HG02642 (cell line): Measurements from ENCODE around the gene DMKN.

Source experiments
- ATAC-seq: cut with Tn5 transposase; IDR thresholded peaks from one replicate; pipeline ENCODE4 v1.9.1; 2021; ENCODE audit warnings: mild to moderate bottlenecking; ENCODE audit not compliant: unreplicated experiment, poor library complexity

The DMKN gene

GRCh38 chr19:35528218-35529038 is 15.0 kb upstream of the DMKN start, which contains the start of gene SBSN:
TSS of gene SBSN (minus strand) at chr19:35528311. CDS start at chr19:35528281, 30 bp downstream.
- no peak for ATAC-seq

DNA sequence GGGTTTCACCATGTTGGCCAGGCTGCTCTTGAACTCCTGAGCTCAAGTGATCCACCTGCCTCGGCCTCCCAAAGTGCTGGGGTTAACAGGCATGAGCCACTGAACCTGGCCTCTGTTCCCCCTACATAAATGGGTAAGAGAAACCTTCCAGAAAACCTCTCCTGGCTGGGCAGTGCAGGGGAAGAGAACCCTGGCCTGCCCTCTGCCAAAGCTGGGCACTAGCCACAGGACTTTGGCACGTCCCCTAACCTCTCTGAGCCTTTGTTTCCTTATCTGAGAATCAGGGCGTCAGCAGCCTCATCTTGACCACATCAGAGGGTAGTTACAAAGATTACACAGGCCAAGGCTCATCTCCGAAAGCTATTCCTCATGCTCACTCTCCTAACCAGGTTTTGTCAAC is 12.4 kb upstream of the DMKN start:
- ATAC-seq: no peak

- ATAC-seq: no peak
These were observed 10.9 kb upstream of the DMKN start for GRCh38 chr19:35524181-35524837.

GRCh38 chr19:35522745-35523327 is 9.4 kb upstream of the DMKN start:
- ATAC-seq: no peak

GRCh38 chr19:35521124-35521743 is 7.8 kb upstream of the DMKN start:
- ATAC-seq: no peak

GRCh38 chr19:35519291-35519690 is 5.8 kb upstream of the DMKN start:
- ATAC-seq: no peak

- no peak for ATAC-seq
These were observed 4.9 kb upstream of the DMKN start for GRCh38 chr19:35518313-35518712.

DNA sequence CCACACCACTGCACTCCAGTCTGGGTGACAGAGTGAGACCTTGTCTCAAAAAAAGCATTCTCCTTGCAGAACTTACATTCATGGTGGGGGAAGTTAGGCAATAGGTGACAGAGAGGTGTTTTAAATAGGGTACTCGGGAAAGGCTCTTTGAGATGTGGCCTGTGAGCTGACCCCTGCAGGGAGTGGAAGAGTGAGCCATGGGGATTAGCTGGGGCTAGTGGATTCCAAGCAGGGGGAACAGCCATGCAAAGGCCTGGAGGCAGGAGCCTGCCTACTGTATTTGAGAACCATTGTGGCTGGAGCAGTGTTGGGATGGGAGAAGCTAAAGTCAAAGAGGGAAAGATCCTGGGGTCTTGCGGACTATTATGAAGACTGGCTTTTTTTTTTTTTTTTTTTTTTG is 3.9 kb upstream of the DMKN start:
- no peak for ATAC-seq

DNA sequence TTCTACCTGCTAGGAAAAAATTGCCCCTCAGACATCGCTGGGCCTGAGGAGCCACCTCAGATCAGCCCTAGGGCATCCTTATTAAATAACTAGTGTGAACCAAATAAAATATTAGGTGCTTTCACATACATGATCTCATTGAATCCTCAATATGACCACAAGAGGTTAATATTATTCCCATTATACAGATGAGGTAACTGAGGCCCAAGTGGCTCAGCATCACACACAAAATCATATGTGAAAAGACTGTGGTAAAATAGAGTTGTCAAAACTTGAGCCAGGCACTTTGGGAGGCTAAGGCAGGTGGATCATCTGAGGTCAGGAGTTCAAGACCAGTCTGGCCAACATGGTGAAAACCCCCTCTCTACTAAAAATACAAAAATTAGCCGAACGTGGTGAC is 2.9 kb upstream of the DMKN start:
- ATAC-seq: no peak

- ATAC-seq: no peak
These were observed 897 bp upstream of the DMKN start for GRCh38 chr19:35514282-35514809.

- ATAC-seq: no peak
These were observed 420 bp downstream of the DMKN start for GRCh38 chr19:35512831-35513627.

GRCh38 chr19:35511337-35511736 is 2.1 kb downstream of the DMKN start:
- ATAC-seq: no peak

GRCh38 chr19:35510626-35510964 is 2.9 kb downstream of the DMKN start:
- no peak for ATAC-seq

- peak; percentile 59 for ATAC-seq
These were observed 3.4 kb downstream of the DMKN start for GRCh38 chr19:35509861-35510625.

DNA sequence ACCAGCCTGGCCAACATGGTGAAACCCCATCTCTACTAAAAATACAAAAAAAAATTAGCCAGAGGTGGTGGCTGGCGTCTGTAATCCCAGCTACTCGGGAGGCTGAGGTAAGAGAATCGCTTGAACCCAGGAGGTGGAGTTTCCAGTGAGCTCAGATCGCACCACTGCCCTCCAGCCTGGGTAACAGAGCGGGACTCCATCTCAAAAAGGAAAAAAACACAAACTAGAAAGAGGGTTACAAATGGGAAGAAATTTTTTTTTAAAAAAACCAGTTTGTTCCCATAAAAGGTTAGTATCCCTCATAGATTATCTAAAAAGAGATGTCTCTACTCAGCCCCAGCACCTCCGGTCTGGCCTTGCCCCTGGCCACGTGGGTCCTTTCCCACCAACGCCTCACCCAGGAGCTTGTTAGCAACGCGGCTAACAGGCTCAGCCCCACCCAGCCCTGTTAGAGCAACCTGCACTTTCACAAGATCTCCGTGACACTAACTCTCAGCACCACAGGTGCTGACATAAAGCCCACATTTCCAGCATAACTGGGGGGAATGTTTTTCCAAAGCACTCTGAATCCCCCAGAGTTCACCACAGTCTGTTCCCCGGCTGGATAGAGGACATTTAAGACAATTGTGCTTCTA is 4.3 kb downstream of the DMKN start:
- ATAC-seq: no peak

DNA sequence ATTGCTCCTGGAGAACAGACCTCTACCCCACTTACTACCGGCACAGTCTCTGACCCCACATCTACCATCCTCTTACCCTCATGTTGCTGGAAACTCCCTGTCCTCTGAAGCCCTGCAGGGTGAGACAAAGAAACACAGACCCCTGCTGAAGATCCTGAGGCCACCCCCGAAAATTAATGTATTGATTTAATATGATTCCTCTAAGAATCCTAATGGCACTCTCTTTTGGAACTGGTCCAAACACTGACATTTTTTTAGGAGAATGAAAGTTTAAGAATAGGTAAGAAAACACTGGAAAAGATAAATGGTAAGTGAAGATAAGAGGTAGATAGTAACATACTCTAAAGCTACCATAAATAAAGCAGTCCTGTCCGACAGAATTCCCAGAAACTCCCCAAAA is 5.3 kb downstream of the DMKN start:
- ATAC-seq: no peak

GRCh38 chr19:35507561-35507960 is 5.9 kb downstream of the DMKN start:
- no peak for ATAC-seq

- ATAC-seq: no peak
These were observed 7.4 kb downstream of the DMKN start for GRCh38 chr19:35506011-35506410.

- no peak for ATAC-seq
These were observed 10.7 kb downstream of the DMKN start for GRCh38 chr19:35502751-35503150.
